Activated CD4-positive, alpha-beta T cell treated with anti-CD3 and anti-CD28 coated beads, Interleukin-10, Interleukin-2, amounts not matched to agents 100 ng/mL and 50 ng/mL, durations not matched to agents 16 hours and 8 hours (primary cell): ENCODE data around the gene NRIP3.

Experiments
- DNase-seq: peaks from one replicate; pipeline ENCODE4 v3.0.0-alpha.2; 2020

Gene NRIP3

DNA sequence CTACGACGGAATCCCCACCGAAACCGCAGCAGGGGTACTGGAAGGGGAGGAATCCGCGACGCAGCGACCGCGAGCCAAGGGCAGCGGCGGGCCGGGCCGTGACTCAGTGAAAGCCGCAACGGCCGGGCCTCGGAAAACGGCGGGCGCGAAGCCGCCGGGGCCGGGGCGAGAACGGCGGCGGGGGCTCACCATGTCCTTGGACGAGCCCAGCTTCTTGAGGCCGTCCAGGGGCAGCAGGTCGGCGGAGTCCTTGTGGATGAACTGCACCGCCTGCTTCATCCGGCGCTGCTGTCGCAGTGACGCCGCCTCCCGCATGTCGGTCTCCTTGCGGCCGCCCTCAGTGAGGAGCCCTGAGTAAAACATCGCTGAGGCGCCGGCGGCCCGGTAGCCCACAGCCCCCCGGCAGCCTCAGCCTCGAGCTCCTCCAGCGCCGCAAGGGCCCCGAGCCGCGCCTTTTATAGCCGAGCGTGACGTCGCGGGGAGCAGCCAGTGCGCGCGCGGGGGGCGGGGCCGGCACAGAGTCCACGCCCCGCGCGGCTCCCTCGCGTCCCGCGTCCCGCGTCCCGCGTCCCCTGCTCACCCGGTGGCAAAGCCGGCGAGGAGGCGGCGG lies at the start of gene NRIP3:
NRIP3 (minus strand) TSS at position 429 of the 610 bp plus-strand sequence; CDS start at position 363, 66 bp downstream.
- DNase-seq, result peak; percentile 66

- no peak for DNase-seq
These were observed 48.5 kb upstream of the NRIP3 start for GRCh38 chr11:9052316-9052715.

DNA sequence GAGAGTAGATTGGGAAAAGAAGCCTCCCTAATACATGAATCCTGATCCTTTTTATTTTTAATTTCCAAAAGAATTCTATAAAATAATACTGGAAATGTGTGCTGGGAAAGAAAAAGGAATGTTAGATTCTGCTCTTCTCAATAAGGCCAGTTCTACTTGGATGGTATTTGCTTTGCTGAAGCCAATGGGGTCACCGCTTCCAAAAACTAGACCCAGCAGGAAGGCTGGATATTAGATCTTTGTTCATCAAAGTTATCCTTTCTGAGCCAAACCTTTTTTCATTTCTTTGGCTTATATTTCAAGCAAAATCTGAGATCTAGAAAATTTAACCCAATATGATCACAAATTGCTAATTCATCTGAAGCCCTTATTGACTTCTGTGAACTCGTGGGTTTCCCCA lies 46.2 kb upstream of the NRIP3 start:
- DNase-seq, result no peak

DNA sequence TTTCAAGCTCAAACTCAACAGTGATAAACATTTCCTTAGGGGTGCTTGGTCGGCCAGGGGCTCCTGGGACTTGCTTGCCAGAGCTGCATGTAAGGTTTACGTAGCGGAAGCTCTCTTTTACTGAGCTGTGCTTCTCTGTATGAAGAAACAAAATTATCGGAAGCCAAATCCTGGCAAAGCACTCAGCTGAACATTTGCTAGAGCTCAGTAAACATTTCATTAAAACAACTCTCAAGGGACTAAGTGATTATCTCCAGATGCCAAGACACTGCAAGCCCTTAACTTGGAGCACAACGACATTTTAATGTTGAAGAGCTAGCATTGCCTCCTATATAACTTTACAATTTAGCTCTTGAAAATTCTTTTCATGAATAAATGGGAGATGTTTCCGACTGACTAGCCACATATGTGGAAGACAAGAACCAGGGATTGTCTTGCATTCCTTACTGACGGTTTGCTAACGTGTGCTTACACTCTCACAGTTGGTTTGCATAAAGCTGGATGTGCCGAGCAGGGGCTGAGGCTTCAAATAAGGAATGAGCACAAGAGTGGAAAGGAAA lies 44.2 kb upstream of the NRIP3 start:
- no peak for DNase-seq

GRCh38 chr11:9046481-9046880 lies 42.7 kb upstream of the NRIP3 start:
- no peak for DNase-seq

- no peak for DNase-seq
These were observed 38.7 kb upstream of the NRIP3 start for GRCh38 chr11:9042488-9042887.

DNA sequence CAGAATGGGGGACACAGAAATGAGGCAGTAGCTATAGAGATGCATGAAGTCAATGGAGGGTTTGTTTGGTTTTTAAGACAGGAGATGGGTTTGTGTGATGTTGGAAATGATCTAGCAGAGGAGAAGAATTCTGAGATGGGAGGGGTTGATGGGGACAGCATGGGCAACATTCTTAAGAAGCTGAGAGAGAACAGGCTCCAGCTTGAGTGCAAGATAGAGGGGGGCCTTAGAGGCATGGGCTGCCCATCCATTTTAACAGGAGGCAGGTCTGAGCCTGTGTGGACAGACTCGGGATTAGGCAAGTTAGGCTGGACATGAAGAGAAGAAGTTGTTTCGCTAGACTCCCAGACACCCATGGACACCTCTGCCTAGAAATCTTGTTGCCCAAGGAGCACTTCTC lies 37.9 kb upstream of the NRIP3 start:
- no peak for DNase-seq

DNA sequence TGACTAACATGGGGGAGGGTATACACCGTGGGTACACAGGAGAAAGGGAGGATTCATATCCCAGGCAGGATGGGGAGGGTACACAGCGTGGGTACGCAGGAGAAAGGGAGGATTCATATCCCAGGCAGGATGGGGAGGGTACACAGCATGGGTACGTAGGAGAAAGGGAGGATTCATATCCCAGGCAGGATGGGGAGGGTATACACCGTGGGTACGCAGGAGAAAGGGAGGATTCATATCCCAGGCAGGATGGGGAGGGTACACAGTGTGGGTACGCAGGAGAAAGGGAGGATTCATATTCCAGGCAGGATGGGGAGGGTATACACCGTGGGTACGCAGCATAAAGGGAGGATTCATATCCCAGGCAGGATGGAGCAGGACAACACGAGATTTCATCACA lies 36.6 kb upstream of the NRIP3 start:
- DNase-seq, result no peak

DNA sequence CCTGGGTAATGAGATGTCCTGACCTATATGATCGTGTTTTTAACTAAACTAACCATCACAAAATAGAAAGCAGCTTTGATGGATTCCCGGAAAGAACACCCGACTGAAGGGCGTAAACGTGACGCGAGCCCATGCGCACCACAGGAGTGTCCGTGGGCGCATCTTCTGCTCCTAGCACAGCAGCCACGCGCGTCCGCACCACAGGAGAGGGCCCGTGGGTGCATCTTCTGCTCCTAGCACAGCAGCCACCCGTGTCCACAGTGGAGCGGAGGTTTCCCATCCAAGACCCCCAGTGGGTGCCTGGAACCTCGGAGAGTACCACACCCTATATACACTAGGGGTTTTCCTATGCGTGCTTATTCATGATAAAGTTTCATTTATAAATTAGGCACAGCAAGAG lies 36.1 kb upstream of the NRIP3 start:
- DNase-seq, result no peak

- DNase-seq, result no peak
These were observed 35.4 kb upstream of the NRIP3 start for GRCh38 chr11:9039198-9039597.

DNA sequence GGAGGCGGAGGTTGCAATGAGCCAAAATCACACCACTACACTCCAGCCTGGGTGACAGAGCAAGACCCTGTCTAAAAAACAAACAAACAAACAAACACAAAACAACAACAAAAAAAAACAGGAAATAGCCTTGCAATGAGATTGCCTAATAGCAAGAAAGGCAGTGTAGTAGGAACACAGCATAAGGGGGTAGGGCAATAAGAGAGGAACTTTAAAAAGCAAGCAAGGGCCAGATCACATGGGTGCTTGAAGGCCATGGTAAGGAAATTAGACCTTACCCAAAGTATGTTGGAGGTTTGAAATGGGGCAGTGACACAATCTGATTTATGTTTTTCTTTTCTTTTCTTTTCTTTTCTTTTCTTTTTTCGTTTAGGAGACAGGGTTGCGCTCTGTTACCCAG lies 34.7 kb upstream of the NRIP3 start:
- DNase-seq, result no peak

GRCh38 chr11:9037963-9038362 lies 34.2 kb upstream of the NRIP3 start:
- DNase-seq, result no peak

- DNase-seq, result no peak
These were observed 33.4 kb upstream of the NRIP3 start for GRCh38 chr11:9037046-9037780.

GRCh38 chr11:9030601-9031000 lies 26.8 kb upstream of the NRIP3 start:
- DNase-seq, result no peak

- no peak for DNase-seq
These were observed 25.6 kb upstream of the NRIP3 start for GRCh38 chr11:9029422-9029821.

GRCh38 chr11:9028581-9028980 lies 24.8 kb upstream of the NRIP3 start:
- no peak for DNase-seq

DNA sequence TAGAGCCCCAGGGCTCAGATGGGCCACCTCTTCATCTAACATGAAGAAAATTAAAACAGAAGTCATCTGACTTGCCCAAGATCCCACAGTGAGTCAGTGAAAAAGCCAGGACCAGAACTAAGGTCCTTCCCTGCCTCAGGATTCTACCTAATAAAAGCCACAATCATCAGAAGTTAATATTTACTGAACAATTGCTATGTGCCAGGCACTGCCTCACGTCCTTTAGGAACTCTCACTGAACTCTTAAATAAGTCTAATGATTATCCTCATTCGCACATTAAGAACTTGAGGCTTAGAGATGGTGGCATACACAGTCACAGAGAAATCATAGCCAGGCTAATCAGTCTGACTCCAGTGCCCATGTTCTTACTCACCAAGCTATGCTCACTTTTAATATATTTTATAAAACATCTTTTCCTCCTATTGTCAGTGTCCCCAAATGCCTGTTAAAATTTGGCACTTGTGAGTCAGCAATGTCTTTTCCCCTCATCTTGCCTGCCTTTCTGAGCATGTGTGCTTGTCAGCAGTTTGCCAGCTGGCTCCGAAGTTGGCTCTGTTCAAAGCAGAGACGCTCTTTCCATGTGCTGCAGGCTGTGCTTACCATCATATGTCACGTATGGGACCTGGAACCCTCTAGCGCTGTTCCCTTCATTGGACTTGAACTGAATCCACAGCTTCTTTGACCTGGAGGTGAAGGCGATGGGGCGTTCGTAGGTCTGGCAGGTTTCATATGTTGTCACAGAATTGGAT lies 21.5 kb upstream of the NRIP3 start:
- DNase-seq, result no peak

DNA sequence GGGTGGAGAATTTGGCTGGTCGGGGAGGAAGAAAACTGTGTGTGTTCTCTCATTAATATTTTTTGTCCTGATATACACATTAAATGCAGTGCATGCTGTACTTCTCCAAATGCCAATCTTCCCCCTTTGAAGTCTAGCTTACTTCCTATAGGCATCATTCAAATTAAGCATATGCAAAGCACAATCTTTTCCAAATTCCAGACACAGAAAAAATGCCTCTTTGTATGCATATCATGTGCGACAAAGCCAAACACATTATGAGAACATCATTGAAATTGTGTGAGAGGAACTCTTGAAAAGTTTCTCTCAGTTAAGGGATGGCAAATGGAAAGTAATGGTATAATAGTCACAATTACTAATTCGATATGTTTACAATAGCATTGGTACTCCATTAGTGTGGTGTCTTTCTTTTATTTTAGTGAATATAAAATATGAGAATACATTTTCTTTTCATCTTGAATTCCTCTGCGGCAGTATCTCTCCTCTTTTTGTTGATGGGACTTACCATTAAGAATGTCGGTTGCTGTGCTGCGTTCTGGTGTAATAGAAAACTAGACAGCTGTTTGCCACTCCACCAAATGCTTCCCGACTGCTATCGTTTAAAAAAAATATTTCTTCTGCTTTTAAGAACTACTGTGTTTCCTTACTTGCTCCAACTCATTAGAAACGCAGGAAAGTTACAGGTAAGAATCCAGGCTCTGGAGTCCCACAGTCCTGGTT lies 19.3 kb upstream of the NRIP3 start:
- no peak for DNase-seq

DNA sequence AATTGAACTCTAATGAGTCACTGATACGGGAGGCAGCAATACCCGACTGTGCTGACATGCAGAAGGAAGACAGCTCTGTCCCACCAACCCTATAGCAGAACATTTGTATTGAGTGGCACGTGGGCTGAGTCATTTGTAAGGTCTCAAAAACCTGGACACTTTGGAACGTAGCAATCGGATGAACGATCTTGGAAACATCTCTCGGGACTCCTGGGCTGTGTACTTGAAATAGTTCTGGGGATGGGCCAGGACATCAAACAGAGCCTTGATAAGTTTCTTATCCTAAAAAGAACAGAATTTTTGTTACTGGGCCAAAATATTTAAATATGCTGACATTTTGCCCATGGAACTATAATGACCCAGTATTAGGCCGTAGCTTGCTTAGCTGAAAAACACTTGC lies 17.1 kb upstream of the NRIP3 start:
- no peak for DNase-seq

GRCh38 chr11:9019861-9020260 lies 16.1 kb upstream of the NRIP3 start:
- DNase-seq, result no peak

GRCh38 chr11:9017773-9018172 lies 14.0 kb upstream of the NRIP3 start:
- no peak for DNase-seq

DNA sequence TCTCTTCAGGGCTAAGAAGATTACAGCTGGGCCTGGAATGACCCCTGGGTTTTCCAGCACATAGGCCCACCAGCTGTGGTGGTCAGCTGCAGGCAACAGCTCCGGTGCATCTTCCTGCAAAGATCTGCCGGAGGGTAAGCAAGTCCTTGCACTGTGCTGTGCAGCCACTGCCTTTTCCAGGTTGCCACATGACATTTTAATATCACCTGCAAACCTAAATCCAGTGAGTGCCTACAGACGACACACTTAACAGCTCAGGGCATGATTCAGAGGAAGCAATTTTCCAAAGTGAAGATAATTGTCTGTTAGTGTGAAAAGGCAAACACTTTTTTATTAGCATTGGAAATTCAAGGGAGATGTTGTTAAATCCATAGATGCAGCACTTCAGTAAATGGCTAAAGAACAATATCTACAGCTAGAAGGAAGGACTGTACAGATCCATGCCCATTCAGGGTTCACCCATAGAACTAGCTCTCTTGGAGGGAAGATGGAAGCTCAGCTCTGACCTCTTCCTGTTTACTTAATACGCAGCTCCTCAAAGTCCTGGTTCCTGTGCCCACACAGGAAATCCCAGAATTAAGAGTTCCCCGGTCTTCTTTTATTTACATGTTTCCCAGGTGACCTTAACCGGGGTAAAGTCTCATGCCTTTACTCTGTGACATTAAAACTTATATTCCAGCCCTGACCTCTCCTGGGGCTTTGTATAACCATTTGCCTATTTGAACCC lies 13.3 kb upstream of the NRIP3 start:
- DNase-seq, result no peak
